Left renal pelvis (tissue), 4 donors: ENCODE data around the gene SMCO4. TPM values are rescaled to one million over a fixed set of nuclear protein-coding genes. Genes with fewer than 3 reads are reported as not detected.

Experiments
- DNase-seq, 4 donors: peaks; one replicate each; pipeline ENCODE4 v3.0.0-alpha.2; 2013; ENCODE audit warnings: low read depth in 4 of 4, low spot score in 3 of 4
- polyA plus RNA-seq, 4 donors: library from polyadenylated mRNA; unstranded; fragments of 120-200 nt; gene quantifications; one replicate each; pipeline ENCODE4 v1.2.1, GENCODE V29; 2013; ENCODE audit not compliant: insufficient read length in 4 of 4

SMCO4 gene
- polyA plus RNA-seq, 4 donors, result 15.5 to 20.5 (median 16.1) TPM

GRCh38 chr11:93510196-93510873 lies 32.9 kb downstream of the SMCO4 start:
- no peak for DNase-seq

GRCh38 chr11:93507517-93507916 lies 35.7 kb downstream of the SMCO4 start:
- no peak for DNase-seq

GRCh38 chr11:93505703-93506102 lies 37.5 kb downstream of the SMCO4 start:
- no peak for DNase-seq

GRCh38 chr11:93504110-93505095 lies 38.8 kb downstream of the SMCO4 start:
- DNase-seq, result no peak

GRCh38 chr11:93501856-93502255 lies 41.3 kb downstream of the SMCO4 start:
- no peak for DNase-seq

- no peak for DNase-seq
These were observed 42.4 kb downstream of the SMCO4 start for GRCh38 chr11:93500759-93501158.

- no peak for DNase-seq
These were observed 44.5 kb downstream of the SMCO4 start for GRCh38 chr11:93498641-93499040.

GRCh38 chr11:93498161-93498560 lies 45.0 kb downstream of the SMCO4 start:
- no peak for DNase-seq

GRCh38 chr11:93497596-93497995 lies 45.6 kb downstream of the SMCO4 start:
- DNase-seq, result no peak

- DNase-seq, result peak in 1 of 4 donors; percentile 32
These were observed 48.8 kb downstream of the SMCO4 start for GRCh38 chr11:93494357-93494756.

- no peak for DNase-seq
These were observed 49.8 kb downstream of the SMCO4 start for GRCh38 chr11:93493252-93493897.

- no peak for DNase-seq
These were observed 50.5 kb downstream of the SMCO4 start for GRCh38 chr11:93492464-93493251.

- no peak for DNase-seq
These were observed 51.2 kb downstream of the SMCO4 start for GRCh38 chr11:93491973-93492372.

- no peak for DNase-seq
These were observed 52.1 kb downstream of the SMCO4 start for GRCh38 chr11:93490996-93491618.

- DNase-seq, result no peak
These were observed 53.4 kb downstream of the SMCO4 start for GRCh38 chr11:93489841-93490240.

- DNase-seq, result no peak
These were observed 56.1 kb downstream of the SMCO4 start for GRCh38 chr11:93487032-93487483.

GRCh38 chr11:93485983-93486382 lies 57.2 kb downstream of the SMCO4 start:
- no peak for DNase-seq

- no peak for DNase-seq
These were observed 58.5 kb downstream of the SMCO4 start for GRCh38 chr11:93484716-93485115.

GRCh38 chr11:93482556-93482955 lies 60.6 kb downstream of the SMCO4 start:
- DNase-seq, result no peak

- DNase-seq, result no peak
These were observed 61.5 kb downstream of the SMCO4 start for GRCh38 chr11:93481696-93482095.
